ENCODE results near the gene ETNPPL. TPM values are rescaled to one million over a fixed set of nuclear protein-coding genes. Genes with fewer than 3 reads are reported as not detected.

The ETNPPL gene
- total RNA-seq, 1 donor from 2014 or later, result not detected

GRCh38 chr4:108796173-108796572 lies 33.3 kb upstream of the ETNPPL start:
- H3K4me1 Mint-ChIP-seq, result peaks cover 3% of the 10 kb centered on the region
- H3K4me3 Mint-ChIP-seq, result no peak overlapping the region
- no peaks in the 10 kb centered on the region for H3K9me3 Mint-ChIP-seq
- no peak overlapping the region for H3K27ac Mint-ChIP-seq
- DNase-seq (ENCODE audit: low spot score in 2 of 2, unreplicated experiment in 2 of 2), result no peak
- no peak for TF ChIP-seq CTCF (IDR thresholded peaks at IDR 0.05; ENCODE audit: unreplicated experiment)
- no peaks in the 10 kb centered on the region for H3K27me3 Mint-ChIP-seq (ENCODE audit: low read depth)
- H3K36me3 Mint-ChIP-seq, result no peaks in the 10 kb centered on the region

- Mint-ChIP-seq H3K4me3 (no peak overlapping the region), H3K27ac (no peak overlapping the region), H3K27me3 (ENCODE audit: low read depth) (no peaks in the 10 kb centered on the region), H3K36me3 (no peaks in the 10 kb centered on the region), H3K4me1 (peaks cover 3% of the 10 kb centered on the region), H3K9me3 (no peaks in the 10 kb centered on the region)
- TF ChIP-seq CTCF (IDR thresholded peaks at IDR 0.05; ENCODE audit: unreplicated experiment), result no peak
- no peak for DNase-seq (ENCODE audit: low spot score in 2 of 2, unreplicated experiment in 2 of 2)
Measured at GRCh38 chr4:108795733-108796132, 32.9 kb upstream of the ETNPPL start.

- TF ChIP-seq CTCF (IDR thresholded peaks at IDR 0.05; ENCODE audit: unreplicated experiment), result no peak
- Mint-ChIP-seq H3K4me1 (peaks cover 3% of the 10 kb centered on the region), H3K27me3 (ENCODE audit: low read depth) (no peaks in the 10 kb centered on the region), H3K36me3 (no peaks in the 10 kb centered on the region), H3K27ac (no peak overlapping the region), H3K4me3 (no peak overlapping the region), H3K9me3 (no peaks in the 10 kb centered on the region)
- DNase-seq (ENCODE audit: low spot score in 2 of 2, unreplicated experiment in 2 of 2), result no peak
Measured at GRCh38 chr4:108794136-108794535, 31.3 kb upstream of the ETNPPL start.

- Mint-ChIP-seq H3K9me3 (no peaks in the 10 kb centered on the region), H3K36me3 (no peaks in the 10 kb centered on the region), H3K27me3 (ENCODE audit: low read depth) (no peaks in the 10 kb centered on the region), H3K4me1 (peaks cover 3% of the 10 kb centered on the region), H3K27ac (no peak overlapping the region), H3K4me3 (no peak overlapping the region)
- DNase-seq (ENCODE audit: low spot score in 2 of 2, unreplicated experiment in 2 of 2), result no peak
- TF ChIP-seq CTCF (IDR thresholded peaks at IDR 0.05; ENCODE audit: unreplicated experiment), result no peak
Measured at GRCh38 chr4:108793415-108793814, 30.6 kb upstream of the ETNPPL start.

GRCh38 chr4:108788731-108789130 lies 25.9 kb upstream of the ETNPPL start:
- no peaks in the 10 kb centered on the region for H3K4me1 Mint-ChIP-seq
- no peak for DNase-seq (ENCODE audit: low spot score in 2 of 2, unreplicated experiment in 2 of 2)
- no peaks in the 10 kb centered on the region for H3K27me3 Mint-ChIP-seq (ENCODE audit: low read depth)
- H3K4me3 Mint-ChIP-seq, result no peak overlapping the region
- no peaks in the 10 kb centered on the region for H3K36me3 Mint-ChIP-seq
- no peak overlapping the region for H3K27ac Mint-ChIP-seq
- TF ChIP-seq CTCF (IDR thresholded peaks at IDR 0.05; ENCODE audit: unreplicated experiment), result no peak
- no peaks in the 10 kb centered on the region for H3K9me3 Mint-ChIP-seq

GRCh38 chr4:108787724-108788123 lies 24.9 kb upstream of the ETNPPL start:
- Mint-ChIP-seq H3K27me3 (ENCODE audit: low read depth) (no peaks in the 10 kb centered on the region), H3K9me3 (no peaks in the 10 kb centered on the region), H3K4me3 (no peak overlapping the region), H3K4me1 (no peaks in the 10 kb centered on the region), H3K36me3 (no peaks in the 10 kb centered on the region), H3K27ac (no peak overlapping the region)
- DNase-seq (ENCODE audit: low spot score in 2 of 2, unreplicated experiment in 2 of 2), result no peak
- TF ChIP-seq CTCF (IDR thresholded peaks at IDR 0.05; ENCODE audit: unreplicated experiment), result no peak

All from mesothelial cell of epicardium (in vitro differentiated cells).